ENCODE measurements around the gene PARD3B.

The PARD3B gene

GRCh38 chr2:205119136-205119535 is 573.9 kb downstream of the PARD3B start:
- TF ChIP-seq CTCF (IDR thresholded peaks at IDR 0.05), result no peak
- Histone ChIP-seq H3K4me3 (no peak overlapping the region), H3K27ac (no peak overlapping the region)
- no peak for DNase-seq (ENCODE audit: low spot score)

GRCh38 chr2:205128726-205129125 is 583.5 kb downstream of the PARD3B start:
- H3K27ac ChIP-seq, result no peak overlapping the region
- TF ChIP-seq CTCF (IDR thresholded peaks at IDR 0.05), result no peak
- H3K4me3 ChIP-seq, result no peak overlapping the region
- DNase-seq (ENCODE audit: low spot score), result no peak

GRCh38 chr2:205129531-205129930 is 584.3 kb downstream of the PARD3B start:
- TF ChIP-seq CTCF (IDR thresholded peaks at IDR 0.05), result no peak
- no peak overlapping the region for H3K4me3 ChIP-seq
- H3K27ac ChIP-seq, result no peak overlapping the region
- DNase-seq (ENCODE audit: low spot score), result no peak

- no peak overlapping the region for H3K4me3 ChIP-seq
- DNase-seq (ENCODE audit: low spot score), result no peak
- H3K27ac ChIP-seq, result no peak overlapping the region
- no peak for TF ChIP-seq CTCF (IDR thresholded peaks at IDR 0.05)
Measured at GRCh38 chr2:205130111-205130829, 585.0 kb downstream of the PARD3B start.

GRCh38 chr2:205133544-205133943 is 588.3 kb downstream of the PARD3B start:
- H3K27ac ChIP-seq, result no peak overlapping the region
- DNase-seq (ENCODE audit: low spot score), result no peak
- no peak overlapping the region for H3K4me3 ChIP-seq
- TF ChIP-seq CTCF (IDR thresholded peaks at IDR 0.05), result no peak

- Histone ChIP-seq H3K27ac (no peak overlapping the region), H3K4me3 (no peak overlapping the region)
- no peak for TF ChIP-seq CTCF (IDR thresholded peaks at IDR 0.05)
- no peak for DNase-seq (ENCODE audit: low spot score)
Measured at GRCh38 chr2:205138735-205139134, 593.5 kb downstream of the PARD3B start.

- no peak for DNase-seq (ENCODE audit: low spot score)
- TF ChIP-seq CTCF (IDR thresholded peaks at IDR 0.05), result no peak
- H3K4me3 ChIP-seq, result no peak overlapping the region
- no peak overlapping the region for H3K27ac ChIP-seq
Measured at GRCh38 chr2:205139822-205140463, 594.7 kb downstream of the PARD3B start.
